ENCODE results near the gene TMEM208.

The TMEM208 gene

GRCh38 chr16:67254801-67255552, 28.0 kb downstream of the TMEM208 start:
- TF ChIP-seq CTCF (IDR thresholded peaks at IDR 0.05; ENCODE audit: borderline replicate concordance, insufficient read depth, low read depth, low read length): no peak
- H3K4me3 ChIP-seq (ENCODE audit: low read depth, low read length): no peak overlapping the region

GRCh38 chr16:67255553-67256221, 28.8 kb downstream of the TMEM208 start:
- H3K4me3 ChIP-seq (ENCODE audit: low read depth, low read length): no peak overlapping the region
- no peak for TF ChIP-seq CTCF (IDR thresholded peaks at IDR 0.05; ENCODE audit: borderline replicate concordance, insufficient read depth, low read depth, low read length)

- no peak for TF ChIP-seq CTCF (IDR thresholded peaks at IDR 0.05; ENCODE audit: borderline replicate concordance, insufficient read depth, low read depth, low read length)
- no peak overlapping the region for H3K4me3 ChIP-seq (ENCODE audit: low read depth, low read length)
These were observed 29.8 kb downstream of the TMEM208 start for GRCh38 chr16:67256701-67257230.

- TF ChIP-seq CTCF (IDR thresholded peaks at IDR 0.05; ENCODE audit: borderline replicate concordance, insufficient read depth, low read depth, low read length): no peak
- no peak overlapping the region for H3K4me3 ChIP-seq (ENCODE audit: low read depth, low read length)
These were observed 30.7 kb downstream of the TMEM208 start for GRCh38 chr16:67257486-67258160.

GRCh38 chr16:67258161-67258835, 31.4 kb downstream of the TMEM208 start:
- H3K4me3 ChIP-seq (ENCODE audit: low read depth, low read length): no peak overlapping the region
- TF ChIP-seq CTCF (IDR thresholded peaks at IDR 0.05; ENCODE audit: borderline replicate concordance, insufficient read depth, low read depth, low read length): no peak

GRCh38 chr16:67259705-67260104, 32.8 kb downstream of the TMEM208 start:
- H3K4me3 ChIP-seq (ENCODE audit: low read depth, low read length): no peak overlapping the region
- TF ChIP-seq CTCF (IDR thresholded peaks at IDR 0.05; ENCODE audit: borderline replicate concordance, insufficient read depth, low read depth, low read length): no peak
